ENCODE measurements around the gene CLN3. TPM values are rescaled to one million over a fixed set of nuclear protein-coding genes. Genes with fewer than 3 reads are reported as not detected.
"Not testable (repeated sequence)": the region's sequence is repeated elsewhere in the genome, so short reads cannot be mapped to it uniquely, and the experiment has no call there.

Gene CLN3
- total and polyA plus RNA-seq, 4 experiments from 2014 or later: 16.8 to 63.6 (median 47.9) TPM

GRCh38 chr16:28491230-28491969, 474 bp downstream of the CLN3 start:
- intact Hi-C loops (cut with micrococcal nuclease): no loop called here
- peak overlapping the region; percentile 93 for H3K27ac ChIP-seq (ENCODE audit: low read depth, low read length)
- peak overlapping the region; percentile 99 to 100 (median 100) for H3K27ac Mint-ChIP-seq
- peaks cover 0 to 2% (median 0%) of the 10 kb centered on the region in 8 donors for H3K9me3 Mint-ChIP-seq
- peaks cover 18 to 46% of the 10 kb centered on the region in 2 donors for H3K36me3 Mint-ChIP-seq
- peaks cover 20% of the 10 kb centered on the region for H3K36me3 ChIP-seq (ENCODE audit: insufficient read depth, low read length)
- H3K27me3 Mint-ChIP-seq: no peaks in the 10 kb centered on the region
- H3K27me3 ChIP-seq (ENCODE audit: insufficient read depth, low read length): no peaks in the 10 kb centered on the region
- H3K4me1 ChIP-seq (ENCODE audit: insufficient read depth, low read length): peaks cover 59% of the 10 kb centered on the region
- POLR2A ChIA-PET (ENCODE audit: partially characterized antibody): interaction anchor here (0.6 to 6.2 kb wide), 12 partner anchors 9 to 214 kb away, joined by 3 to 122 read pairs (median 3); partner anchors contain the start of gene SGF29
- H3K9me3 ChIP-seq (ENCODE audit: control insufficient read depth in 1 of 2, low read length in 2 of 2): no peaks in the 10 kb centered on the region
- peak in 1 of 5 donors; percentile 16 for DNase-seq
- H3K4me3 ChIP-seq (ENCODE audit: low read length in 2 of 2): peak overlapping the region; percentile 36 to 82
- CTCF ChIA-PET (ENCODE audit: partially characterized antibody): interaction anchor here (1.3 to 2.7 kb wide), 4 partner anchors 24 to 63 kb away, joined by 3 to 20 read pairs (median 7); partner anchors contain the start of gene SGF29
- peak overlapping the region; percentile 96 to 99 (median 98) for H3K4me3 Mint-ChIP-seq
- H3K4me1 Mint-ChIP-seq: peaks cover 37 to 70% (median 55%) of the 10 kb centered on the region in 4 donors

GRCh38 chr16:28486266-28486665, 5.6 kb downstream of the CLN3 start:
- H3K4me3 Mint-ChIP-seq: no peak overlapping the region
- intact Hi-C loops (cut with micrococcal nuclease): no loop called here

GRCh38 chr16:28483361-28483760, 8.5 kb downstream of the CLN3 start:
- H3K27me3 ChIP-seq (ENCODE audit: insufficient read depth, low read length); H3K4me1 ChIP-seq (ENCODE audit: insufficient read depth, low read length); H3K9me3 Mint-ChIP-seq; CTCF ChIA-PET (ENCODE audit: partially characterized antibody); intact Hi-C loops (cut with micrococcal nuclease); H3K4me1 Mint-ChIP-seq; H3K4me3 ChIP-seq (ENCODE audit: low read length in 2 of 2); DNase-seq; H3K27ac ChIP-seq (ENCODE audit: low read depth, low read length); H3K9me3 ChIP-seq (ENCODE audit: control insufficient read depth in 1 of 2, low read length in 2 of 2); H3K27me3 Mint-ChIP-seq; H3K4me3 Mint-ChIP-seq: not testable (repeated sequence)
- Mint-ChIP-seq H3K27ac (peak overlapping the region in 2 of 7 donors; percentile 60 to 83), H3K36me3 (peaks cover 15 to 52% of the 10 kb centered on the region in 2 donors)
- H3K36me3 ChIP-seq (ENCODE audit: insufficient read depth, low read length): peaks cover 45% of the 10 kb centered on the region
- POLR2A ChIA-PET (ENCODE audit: partially characterized antibody): interaction anchor here (2.9 kb wide), 1 partner anchor 11 kb away, joined by 15 read pairs; the partner anchor contains the start of gene APOBR

More at GRCh38 chr16:28486266-28486665, 5.6 kb downstream of the CLN3 start:
- CTCF ChIA-PET (ENCODE audit: partially characterized antibody): no interaction called here
- peaks cover 16% of the 10 kb centered on the region for H3K4me1 ChIP-seq (ENCODE audit: insufficient read depth, low read length)
- H3K36me3 ChIP-seq (ENCODE audit: insufficient read depth, low read length): peaks cover 41% of the 10 kb centered on the region
- no peaks in the 10 kb centered on the region for H3K27me3 ChIP-seq (ENCODE audit: insufficient read depth, low read length)
- Mint-ChIP-seq H3K27ac (peak overlapping the region in 2 of 7 donors; percentile 9 to 12), H3K36me3 (peaks cover 19 to 46% of the 10 kb centered on the region in 2 donors), H3K27me3 (no peaks in the 10 kb centered on the region), H3K4me1 (peaks cover 9 to 24% (median 14%) of the 10 kb centered on the region in 4 donors), H3K9me3 (no peaks in the 10 kb centered on the region)
- H3K27ac ChIP-seq (ENCODE audit: low read depth, low read length): no peak overlapping the region
- DNase-seq: no peak
- H3K4me3 ChIP-seq (ENCODE audit: low read length in 2 of 2): no peak overlapping the region
- POLR2A ChIA-PET (ENCODE audit: partially characterized antibody): no interaction called here
- H3K9me3 ChIP-seq (ENCODE audit: control insufficient read depth in 1 of 2, low read length in 2 of 2): no peaks in the 10 kb centered on the region

DNA sequence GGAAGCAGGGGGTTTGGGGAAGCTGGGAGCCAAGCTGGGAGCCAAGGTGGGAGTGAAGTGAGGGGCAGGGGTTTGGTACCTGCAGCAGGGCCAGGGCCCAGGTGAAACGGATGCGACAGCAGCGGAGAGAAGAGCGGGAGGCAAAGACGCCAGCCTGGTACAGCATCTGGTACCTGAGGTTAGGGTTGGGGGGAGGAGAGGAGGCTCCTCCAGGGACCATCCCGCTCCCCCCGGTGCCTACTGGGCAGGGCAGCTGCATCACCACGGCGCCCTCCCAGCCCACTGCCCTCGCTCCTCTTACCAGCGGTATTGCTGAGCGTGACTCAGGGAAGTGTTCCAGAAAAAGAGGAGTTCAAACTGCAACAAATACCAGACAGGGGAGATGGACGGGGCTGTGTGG, 9.8 kb downstream of the CLN3 start:
- no peak overlapping the region for H3K27ac Mint-ChIP-seq

DNA sequence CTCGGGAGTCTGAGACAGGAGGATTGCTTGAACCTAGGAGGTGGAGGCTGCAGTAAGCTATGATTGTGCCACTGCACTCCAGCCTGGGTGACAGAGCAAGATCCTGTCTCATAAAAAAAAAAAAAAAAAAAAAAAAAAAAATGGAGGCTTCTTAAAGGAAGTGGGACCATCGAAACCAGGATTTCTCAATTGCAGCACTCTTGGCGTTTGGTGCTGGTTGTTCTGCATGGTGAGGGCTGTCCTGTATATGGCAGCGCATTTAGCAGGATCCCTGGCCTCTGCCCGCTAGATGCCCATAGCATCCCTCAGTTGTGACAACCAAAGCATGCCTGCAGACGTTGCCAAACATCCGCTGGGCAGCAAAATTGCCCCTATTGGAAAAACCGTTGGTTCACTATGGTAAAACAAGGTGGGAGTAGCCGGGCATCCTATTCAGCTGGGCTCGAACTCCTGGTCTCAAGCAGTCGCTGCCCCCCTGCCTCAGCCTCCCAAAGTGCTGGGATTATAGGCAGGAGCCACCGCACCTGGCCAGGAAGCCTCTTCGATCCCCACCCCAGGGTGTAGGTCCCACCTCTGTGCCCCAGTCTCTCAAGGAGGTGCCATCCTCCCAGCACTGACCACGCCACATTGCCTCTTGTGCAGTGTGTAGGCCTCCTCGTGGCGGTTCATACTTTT, 13.2 kb downstream of the CLN3 start:
- CTCF ChIA-PET (ENCODE audit: partially characterized antibody): no interaction called here
- peak overlapping the region in 1 of 7 donors; percentile 19 for H3K27ac Mint-ChIP-seq
- peaks cover 1 to 3% (median 2%) of the 10 kb centered on the region in 4 donors for H3K4me1 Mint-ChIP-seq
- Histone ChIP-seq H3K4me3 (ENCODE audit: low read length in 2 of 2) (no peak overlapping the region), H3K27ac (ENCODE audit: low read depth, low read length) (no peak overlapping the region), H3K4me1 (ENCODE audit: insufficient read depth, low read length) (no peaks in the 10 kb centered on the region), H3K27me3 (ENCODE audit: insufficient read depth, low read length) (no peaks in the 10 kb centered on the region), H3K36me3 (ENCODE audit: insufficient read depth, low read length) (peaks cover 48% of the 10 kb centered on the region), H3K9me3 (ENCODE audit: control insufficient read depth in 1 of 2, low read length in 2 of 2) (no peaks in the 10 kb centered on the region)
- POLR2A ChIA-PET (ENCODE audit: partially characterized antibody): interaction anchor here (0.6 kb wide), 1 partner anchor 13 kb away, joined by 4 read pairs; the partner anchor contains the start of gene CLN3
- intact Hi-C loops (cut with micrococcal nuclease): no loop called here
- peaks cover 14 to 53% of the 10 kb centered on the region in 2 donors for H3K36me3 Mint-ChIP-seq
- H3K27me3 Mint-ChIP-seq: no peaks in the 10 kb centered on the region
- no peaks in the 10 kb centered on the region for H3K9me3 Mint-ChIP-seq
- no peak for DNase-seq
- H3K4me3 Mint-ChIP-seq: no peak overlapping the region

More for the DNA sequence above, 9.8 kb downstream of the CLN3 start:
- H3K4me1 ChIP-seq (ENCODE audit: insufficient read depth, low read length): no peaks in the 10 kb centered on the region
- peaks cover 10 to 48% of the 10 kb centered on the region in 2 donors for H3K36me3 Mint-ChIP-seq
- H3K27me3 Mint-ChIP-seq: no peaks in the 10 kb centered on the region
- intact Hi-C loops (cut with micrococcal nuclease): no loop called here
- H3K9me3 Mint-ChIP-seq: no peaks in the 10 kb centered on the region
- ChIA-PET CTCF (ENCODE audit: partially characterized antibody) (no interaction called here), POLR2A (ENCODE audit: partially characterized antibody) (interaction anchor here (0.7 kb wide), 1 partner anchor 10 kb away, joined by 3 read pairs; the partner anchor contains the start of gene CLN3)
- no peaks in the 10 kb centered on the region for H3K27me3 ChIP-seq (ENCODE audit: insufficient read depth, low read length)
- H3K9me3 ChIP-seq (ENCODE audit: control insufficient read depth in 1 of 2, low read length in 2 of 2): no peaks in the 10 kb centered on the region
- no peak overlapping the region for H3K4me3 Mint-ChIP-seq
- H3K36me3 ChIP-seq (ENCODE audit: insufficient read depth, low read length): peaks cover 47% of the 10 kb centered on the region
- DNase-seq: no peak
- H3K27ac ChIP-seq (ENCODE audit: low read depth, low read length): no peak overlapping the region
- H3K4me3 ChIP-seq (ENCODE audit: low read length in 2 of 2): no peak overlapping the region
- peaks cover 0 to 3% (median 0%) of the 10 kb centered on the region in 4 donors for H3K4me1 Mint-ChIP-seq

DNA sequence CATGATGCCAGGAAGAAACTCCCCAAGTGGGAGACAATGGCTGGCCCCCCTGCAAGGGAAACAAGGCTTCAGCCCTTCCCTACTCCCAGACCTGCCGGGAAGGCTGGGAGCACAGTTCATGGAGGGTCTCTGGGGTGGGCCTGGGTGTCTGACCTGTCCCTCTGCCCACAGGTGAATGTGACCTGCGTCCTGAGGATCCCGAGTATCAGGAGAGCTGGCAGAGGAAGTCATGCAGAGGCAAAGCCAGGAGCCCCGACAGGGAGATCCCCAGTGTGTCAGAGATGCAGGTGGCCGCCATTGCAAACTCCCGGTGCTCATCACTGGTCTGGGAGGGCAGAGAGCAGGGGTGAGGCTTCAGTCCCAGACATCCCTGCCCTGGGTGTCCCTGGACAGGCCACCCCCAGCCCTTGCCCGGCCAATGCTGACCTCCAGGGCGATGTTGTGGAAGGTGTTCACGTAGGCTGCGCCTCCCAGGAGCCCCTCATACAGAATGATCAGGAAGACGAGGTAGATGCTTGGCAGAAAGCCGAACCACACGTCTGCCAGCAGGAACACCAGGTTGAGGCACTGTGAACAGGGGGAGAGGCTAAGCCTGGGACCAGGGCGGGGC, 14.5 kb downstream of the CLN3 start:
- Mint-ChIP-seq H3K27ac (peak overlapping the region in 4 of 7 donors; percentile 13 to 79 (median 47)), H3K27me3 (no peaks in the 10 kb centered on the region), H3K36me3 (peaks cover 13 to 51% of the 10 kb centered on the region in 2 donors), H3K4me1 (peaks cover 2 to 6% (median 5%) of the 10 kb centered on the region in 4 donors), H3K4me3 (no peak overlapping the region), H3K9me3 (no peaks in the 10 kb centered on the region)
- H3K36me3 ChIP-seq (ENCODE audit: insufficient read depth, low read length): peaks cover 42% of the 10 kb centered on the region
- ChIA-PET POLR2A (ENCODE audit: partially characterized antibody) (no interaction called here), CTCF (ENCODE audit: partially characterized antibody) (interaction anchor here (0.6 kb wide), 1 partner anchor 31 kb away, joined by 3 read pairs; no protein-coding TSS in a partner anchor)
- intact Hi-C loops (cut with micrococcal nuclease): no loop called here
- DNase-seq: no peak
- no peaks in the 10 kb centered on the region for H3K27me3 ChIP-seq (ENCODE audit: insufficient read depth, low read length)
- H3K4me1 ChIP-seq (ENCODE audit: insufficient read depth, low read length): no peaks in the 10 kb centered on the region
- no peaks in the 10 kb centered on the region for H3K9me3 ChIP-seq (ENCODE audit: control insufficient read depth in 1 of 2, low read length in 2 of 2)
- H3K4me3 ChIP-seq (ENCODE audit: low read length in 2 of 2): no peak overlapping the region
- no peak overlapping the region for H3K27ac ChIP-seq (ENCODE audit: low read depth, low read length)

Data from CD4-positive, alpha-beta memory T cell (primary cell).